GM23248 (cell line): Measurements from ENCODE around the gene ANKRD1.

Source experiments
- EZH2 ChIP-seq: fragments of 200-600 bp; sonication (generic); IDR thresholded peaks from 2 replicates; pipeline ENCODE4 v1.6.1; 2018; ENCODE audit warnings: antibody characterized with exemption, mild to moderate bottlenecking; ENCODE audit not compliant: insufficient read depth, poor library complexity, severe bottlenecking
- EZH2phosphoT487 ChIP-seq: fragments of 200-600 bp; sonication (generic); IDR thresholded peaks from 2 replicates; pipeline ENCODE4 v1.6.1; 2018; ENCODE audit warnings: antibody characterized with exemption, moderate library complexity, mild to moderate bottlenecking, low read depth; ENCODE audit not compliant: insufficient read depth

- no peak for TF ChIP-seq EZH2
- no peak for TF ChIP-seq EZH2phosphoT487
Measured at GRCh38 chr10:90964781-90965465, 44.0 kb upstream of the ANKRD1 start.
